ENCODE data around the gene F11R. TPM values are rescaled to one million over a fixed set of nuclear protein-coding genes. Genes with fewer than 3 reads are reported as not detected.

The F11R gene
- total and polyA plus RNA-seq, 2 donors (not counting 1 experiment from before 2014, with no cell fraction given) = 16.4 to 17.3 TPM

- POLR2A ChIA-PET = interaction anchor here (0.7 kb wide), 1 partner anchor 8 kb away, joined by 5 read pairs; no protein-coding TSS in a partner anchor
- intact Hi-C loops (cut with micrococcal nuclease) = no loop called here
- peaks cover 58% of the 10 kb centered on the region for H3K79me2 ChIP-seq (ENCODE audit: control insufficient read depth, insufficient read depth, low read length)
Observed at GRCh38 chr1:161007369-161007768, 13.6 kb downstream of the F11R start.

DNA sequence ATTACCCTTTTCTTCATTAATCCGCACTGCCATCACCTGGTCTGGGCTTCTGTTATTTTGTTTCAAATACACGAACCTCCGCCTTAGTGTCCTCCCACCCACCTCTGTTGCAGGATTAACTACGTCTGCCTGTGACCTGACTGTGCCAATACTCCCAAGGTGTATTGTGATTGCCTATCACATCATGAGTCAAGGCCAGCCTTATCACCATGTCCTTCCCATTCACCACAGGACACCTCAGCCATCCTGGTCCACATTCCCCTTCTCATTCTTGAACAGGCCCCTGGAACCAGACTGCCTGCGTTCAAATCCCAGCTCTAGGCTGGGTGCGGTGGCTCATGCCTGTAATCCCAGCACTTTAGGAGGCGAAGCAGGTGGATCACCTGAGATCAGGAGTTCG, 14.4 kb downstream of the F11R start:
- Mint-ChIP-seq H3K4me1 (no peaks in the 10 kb centered on the region), H3K4me3 (no peak overlapping the region), H3K9me3 (ENCODE audit: insufficient read depth) (no peaks in the 10 kb centered on the region), H3K27me3 (no peaks in the 10 kb centered on the region), H3K27ac (no peak overlapping the region)
- no peaks in the 10 kb centered on the region for H4K20me1 ChIP-seq (ENCODE audit: control insufficient read depth, insufficient read depth, low read length, poor library complexity, severe bottlenecking)
- 82% methylated on average over 4 of the region's 8 CpGs for WGBS (ENCODE audit: insufficient coverage)
- no peak for DNase-seq
- ATAC-seq (ENCODE audit: low read depth) = no peak
- H3K27ac ChIP-seq (ENCODE audit: low read length in 2 of 2) = no peak overlapping the region
- no peak overlapping the region for H3K4me3 ChIP-seq (ENCODE audit: control extremely low read depth in 1 of 5, extremely low read depth in 1 of 5, insufficient read depth in 1 of 5, low read depth in 2 of 5, low read length in 4 of 5)
- no peak for TF ChIP-seq EZH2 (IDR thresholded peaks at IDR 0.05; ENCODE audit: borderline replicate concordance, insufficient read depth, low read depth, low read length, poor library complexity, severe bottlenecking)
- TF ChIP-seq CTCF (IDR thresholded peaks at IDR 0.05) = no peak
- peaks cover 0 to 2% of the 10 kb centered on the region in 2 experiments for H3K36me3 ChIP-seq (replicated peaks in 1 of 2; ENCODE audit: control extremely low read depth in 1 of 2, control insufficient read depth in 1 of 2, extremely low read depth in 1 of 2, insufficient read depth in 2 of 2, low read length in 1 of 2)
- no peak overlapping the region for H2AFZ ChIP-seq (ENCODE audit: insufficient read depth, low read depth, low read length, poor library complexity, severe bottlenecking)
- H3K9me3 ChIP-seq (ENCODE audit: control extremely low read depth in 1 of 3, control insufficient read depth in 2 of 3, insufficient read depth in 1 of 3, low read length in 2 of 3) = no peaks in the 10 kb centered on the region
- intact Hi-C loops (cut with micrococcal nuclease) = no loop called here
- no peak overlapping the region for H3K9ac ChIP-seq (ENCODE audit: low read length)
- no peaks in the 10 kb centered on the region for H3K27me3 ChIP-seq (replicated peaks in 1 of 4; ENCODE audit: control extremely low read depth in 1 of 4, control insufficient read depth in 3 of 4, insufficient read depth in 4 of 4, low read length in 3 of 4)
- CTCF ChIA-PET = interaction anchor here (1.2 to 2.5 kb wide), 2 partner anchors 9 to 90 kb away, joined by 3 to 10 read pairs; no protein-coding TSS in a partner anchor
- H3K79me2 ChIP-seq (ENCODE audit: control insufficient read depth, insufficient read depth, low read length) = peaks cover 58% of the 10 kb centered on the region
- POLR2A ChIA-PET = no interaction called here
- H3K4me2 ChIP-seq (replicated peaks; ENCODE audit: low read depth, low read length, poor library complexity, severe bottlenecking) = no peak overlapping the region
- H3K4me1 ChIP-seq (ENCODE audit: control insufficient read depth in 2 of 2, insufficient read depth in 2 of 2, low read length in 2 of 2) = no peaks in the 10 kb centered on the region

More at GRCh38 chr1:161007369-161007768, 13.6 kb downstream of the F11R start:
- Mint-ChIP-seq H3K4me3 (no peak overlapping the region), H3K9me3 (ENCODE audit: insufficient read depth) (no peaks in the 10 kb centered on the region), H3K27me3 (no peaks in the 10 kb centered on the region), H3K27ac (no peak overlapping the region), H3K4me1 (peaks cover 2% of the 10 kb centered on the region)
- DNase-seq (no peak), ATAC-seq (ENCODE audit: low read depth) (no peak)
- peaks cover 4 to 5% of the 10 kb centered on the region in 2 donors for H3K4me1 ChIP-seq (ENCODE audit: control insufficient read depth in 2 of 2, insufficient read depth in 2 of 2, low read length in 2 of 2)
- H3K36me3 ChIP-seq (replicated peaks in 1 of 2; ENCODE audit: control extremely low read depth in 1 of 2, control insufficient read depth in 1 of 2, extremely low read depth in 1 of 2, insufficient read depth in 2 of 2, low read length in 1 of 2) = peaks cover 0 to 2% of the 10 kb centered on the region in 2 experiments
- TF ChIP-seq EZH2 (IDR thresholded peaks at IDR 0.05; ENCODE audit: borderline replicate concordance, insufficient read depth, low read depth, low read length, poor library complexity, severe bottlenecking) (no peak), CTCF (IDR thresholded peaks at IDR 0.05) (no peak)
- no peak overlapping the region for H3K9ac ChIP-seq (ENCODE audit: low read length)
- CTCF ChIA-PET = interaction anchor here (0.7 to 2.5 kb wide), 4 partner anchors 10 to 89 kb away, joined by 3 to 10 read pairs (median 6); no protein-coding TSS in a partner anchor
- H2AFZ ChIP-seq (ENCODE audit: insufficient read depth, low read depth, low read length, poor library complexity, severe bottlenecking) = no peak overlapping the region
- no peak overlapping the region for H3K27ac ChIP-seq (ENCODE audit: low read length in 2 of 2)
- H3K4me2 ChIP-seq (replicated peaks; ENCODE audit: low read depth, low read length, poor library complexity, severe bottlenecking) = no peak overlapping the region
- H3K4me3 ChIP-seq (ENCODE audit: control extremely low read depth in 1 of 5, extremely low read depth in 1 of 5, insufficient read depth in 1 of 5, low read depth in 2 of 5, low read length in 4 of 5) = no peak overlapping the region
- no CpG with 5 or more reads among the region's 2 CpGs for WGBS (ENCODE audit: insufficient coverage)
- H3K9me3 ChIP-seq (ENCODE audit: control extremely low read depth in 1 of 3, control insufficient read depth in 2 of 3, insufficient read depth in 1 of 3, low read length in 2 of 3) = no peaks in the 10 kb centered on the region
- no peaks in the 10 kb centered on the region for H3K27me3 ChIP-seq (replicated peaks in 1 of 4; ENCODE audit: control extremely low read depth in 1 of 4, control insufficient read depth in 3 of 4, insufficient read depth in 4 of 4, low read length in 3 of 4)
- H4K20me1 ChIP-seq (ENCODE audit: control insufficient read depth, insufficient read depth, low read length, poor library complexity, severe bottlenecking) = no peaks in the 10 kb centered on the region
